Neural cell (in vitro differentiated cells): ENCODE results near the gene ARAP2. TPM values are rescaled to one million over a fixed set of nuclear protein-coding genes. Genes with fewer than 3 reads are reported as not detected.

ENCODE experiments used
- H2AFZ ChIP-seq: fragments of 200-600, 300-800 bp; sonication (generic), shearing (Covaris generic); 2 replicates; pipeline ENCODE4 v1.6.0; 2014; ENCODE audit warnings: low read depth, mild to moderate bottlenecking, antibody characterized with exemption, low read length, moderate library complexity
- H3F3A ChIP-seq: fragments of 200-600 bp; shearing (Covaris generic); 2 replicates; pipeline ENCODE4 v1.6.1; 2016; ENCODE audit warnings: mild to moderate bottlenecking, moderate library complexity, mixed read lengths, antibody characterized with exemption, low read length; ENCODE audit not compliant: insufficient read depth, poor library complexity, severe bottlenecking
- H3K27ac ChIP-seq: fragments of 200-600, 300-800 bp; sonication (generic), shearing (Covaris generic); 2 replicates; pipeline ENCODE4 v1.5.1; 2014; ENCODE audit warnings: mild to moderate bottlenecking, low read length, moderate library complexity
- H3K27me3 ChIP-seq: fragments of 300-800, 200-600 bp; sonication (generic), shearing (Covaris generic); 2 replicates; pipeline ENCODE4 v1.6.0; 2014; ENCODE audit warnings: mild to moderate bottlenecking, low read depth, low read length, moderate library complexity; ENCODE audit not compliant: insufficient read depth
- H3K36me3 ChIP-seq: fragments of 300-800, 200-600 bp; sonication (generic), shearing (Covaris generic); 2 replicates; pipeline ENCODE4 v1.5.1; 2014; ENCODE audit warnings: mild to moderate bottlenecking, antibody characterized with exemption, low read length, moderate library complexity; ENCODE audit not compliant: insufficient read depth
- H3K4me2 ChIP-seq: fragments of 300-800, 200-600 bp; sonication (generic), shearing (Covaris generic); 2 replicates; pipeline ENCODE4 v1.6.0; 2014; ENCODE audit warnings: mild to moderate bottlenecking, low read length
- H3K4me3 ChIP-seq: fragments of 300-800, 200-600 bp; sonication (generic), shearing (Covaris generic); 2 replicates; pipeline ENCODE4 v1.5.1; 2014; ENCODE audit warnings: mild to moderate bottlenecking, low read length, moderate library complexity
- H3K79me2 ChIP-seq: fragments of 200-600 bp; shearing (Covaris generic); replicated peaks from 2 replicates; pipeline ENCODE4 v1.6.0; 2014; ENCODE audit warnings: mild to moderate bottlenecking, low read length, moderate library complexity; ENCODE audit not compliant: insufficient read depth
- H3K9ac ChIP-seq: fragments of 300-800, 200-600 bp; sonication (generic), shearing (Covaris generic); 2 replicates; pipeline ENCODE4 v1.6.1; 2016; ENCODE audit warnings: mild to moderate bottlenecking, low read length, mixed read lengths
- H3K9me2 ChIP-seq: fragments of 200-600 bp; shearing (Covaris generic); 2 replicates; pipeline ENCODE4 v1.6.1; 2016; ENCODE audit warnings: mild to moderate bottlenecking, low read length, mixed read lengths; ENCODE audit not compliant: insufficient read depth
- H3K9me3 ChIP-seq: fragments of 200-600, 300-800 bp; sonication (generic), shearing (Covaris generic); 2 replicates; pipeline ENCODE4 v1.6.1; 2016; ENCODE audit warnings: mild to moderate bottlenecking, mixed run types, low read length, moderate library complexity, mixed read lengths
- H4K20me1 ChIP-seq: fragments of 200-600 bp; shearing (Covaris generic); 2 replicates; pipeline ENCODE4 v1.6.1; 2016; ENCODE audit warnings: mild to moderate bottlenecking, mixed run types; ENCODE audit not compliant: insufficient read depth
- EP300 ChIP-seq: fragments of 450-650 bp; conservative IDR thresholded peaks from 2 replicates; pipeline ENCODE4 v1.6.1; 2014; ENCODE audit warnings: antibody characterized with exemption, mild to moderate bottlenecking, moderate library complexity; ENCODE audit not compliant: poor library complexity, severe bottlenecking
- EZH2 ChIP-seq: fragments of 200-600, 300-800 bp; shearing (Covaris generic), sonication (generic); IDR thresholded peaks from 2 replicates; pipeline ENCODE4 v1.6.1; 2014; ENCODE audit warnings: antibody characterized with exemption, low read length, borderline replicate concordance, mild to moderate bottlenecking; ENCODE audit not compliant: insufficient read depth, poor library complexity, severe bottlenecking
- MXI1 ChIP-seq: fragments of 450-650 bp; conservative IDR thresholded peaks from 2 replicates; pipeline ENCODE4 v1.6.1; 2014; ENCODE audit warnings: antibody characterized with exemption, mild to moderate bottlenecking; ENCODE audit not compliant: poor library complexity, severe bottlenecking
- POLR2AphosphoS5 ChIP-seq: IDR thresholded peaks from 2 replicates; pipeline ENCODE4 v1.6.1; 2012
- RAD21 ChIP-seq: fragments of 450-650 bp; conservative IDR thresholded peaks from 2 replicates; pipeline ENCODE4 v1.6.1; 2014; ENCODE audit warnings: antibody characterized with exemption, mild to moderate bottlenecking, moderate library complexity
- SMC3 ChIP-seq: fragments of 450-650 bp; conservative IDR thresholded peaks from 2 replicates; pipeline ENCODE4 v1.6.1; 2014; ENCODE audit warnings: antibody characterized with exemption, mild to moderate bottlenecking, moderate library complexity; ENCODE audit not compliant: poor library complexity
- TAF1 ChIP-seq: IDR thresholded peaks from 2 replicates; pipeline ENCODE4 v1.6.1; 2012; ENCODE audit warnings: low read depth
- polyA plus RNA-seq: library from polyadenylated mRNA; depleted of rRNA; stranded (reverse); fragments of >200 nt; gene quantifications from 2 replicates; pipeline ENCODE4 v1.2.3, GENCODE V29; 2014
- TF ChIP-seq, protein P1 (sequence below): fragments of 450-650 bp; IDR thresholded peaks from 2 replicates; pipeline ENCODE4 v1.5.1; 2014; ENCODE audit warnings: antibody characterized with exemption, mild to moderate bottlenecking, moderate library complexity; ENCODE audit not compliant: poor library complexity, severe bottlenecking
- TF ChIP-seq, protein P2 (sequence below): IDR thresholded peaks from 2 replicates; pipeline ENCODE4 v1.6.1; 2012; ENCODE audit warnings: borderline replicate concordance

Gene ARAP2
- polyA plus RNA-seq, 1 donor from 2014 or later, result 2.1 TPM

DNA sequence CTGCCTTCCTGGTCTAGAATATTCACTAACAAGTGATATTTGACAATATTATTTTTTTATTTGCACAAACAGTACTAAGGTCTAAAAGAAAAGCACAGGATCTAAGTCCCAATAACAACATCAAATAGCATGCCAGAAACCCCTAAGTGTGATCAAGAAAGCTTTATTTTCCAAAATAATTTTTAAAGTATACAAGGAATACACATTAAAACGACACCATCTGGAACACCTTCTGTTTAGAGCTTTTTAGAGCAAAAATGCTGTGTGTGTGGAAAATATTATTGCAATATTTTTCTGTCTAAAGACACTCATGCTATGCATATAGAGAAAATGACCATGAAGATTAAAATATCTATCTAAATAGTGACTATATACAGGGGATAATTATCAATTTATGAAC lies 103.1 kb downstream of the ARAP2 start:
- no peaks in the 10 kb centered on the region for H3F3A ChIP-seq
- no peaks in the 10 kb centered on the region for H3K9me2 ChIP-seq
- no peaks in the 10 kb centered on the region for H4K20me1 ChIP-seq
- no peak overlapping the region for H2AFZ ChIP-seq
- H3K79me2 ChIP-seq, result no peaks in the 10 kb centered on the region
- H3K27me3 ChIP-seq, result no peaks in the 10 kb centered on the region
- TF ChIP-seq TAF1 (no peak), EP300 (no peak), POLR2AphosphoS5 (no peak), MXI1 (no peak), EZH2 (no peak), SMC3 (no peak), RAD21 (no peak)
- TF ChIP-seq, protein P1, sequence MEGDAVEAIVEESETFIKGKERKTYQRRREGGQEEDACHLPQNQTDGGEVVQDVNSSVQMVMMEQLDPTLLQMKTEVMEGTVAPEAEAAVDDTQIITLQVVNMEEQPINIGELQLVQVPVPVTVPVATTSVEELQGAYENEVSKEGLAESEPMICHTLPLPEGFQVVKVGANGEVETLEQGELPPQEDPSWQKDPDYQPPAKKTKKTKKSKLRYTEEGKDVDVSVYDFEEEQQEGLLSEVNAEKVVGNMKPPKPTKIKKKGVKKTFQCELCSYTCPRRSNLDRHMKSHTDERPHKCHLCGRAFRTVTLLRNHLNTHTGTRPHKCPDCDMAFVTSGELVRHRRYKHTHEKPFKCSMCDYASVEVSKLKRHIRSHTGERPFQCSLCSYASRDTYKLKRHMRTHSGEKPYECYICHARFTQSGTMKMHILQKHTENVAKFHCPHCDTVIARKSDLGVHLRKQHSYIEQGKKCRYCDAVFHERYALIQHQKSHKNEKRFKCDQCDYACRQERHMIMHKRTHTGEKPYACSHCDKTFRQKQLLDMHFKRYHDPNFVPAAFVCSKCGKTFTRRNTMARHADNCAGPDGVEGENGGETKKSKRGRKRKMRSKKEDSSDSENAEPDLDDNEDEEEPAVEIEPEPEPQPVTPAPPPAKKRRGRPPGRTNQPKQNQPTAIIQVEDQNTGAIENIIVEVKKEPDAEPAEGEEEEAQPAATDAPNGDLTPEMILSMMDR, result no peak
- TF ChIP-seq, protein P2, sequence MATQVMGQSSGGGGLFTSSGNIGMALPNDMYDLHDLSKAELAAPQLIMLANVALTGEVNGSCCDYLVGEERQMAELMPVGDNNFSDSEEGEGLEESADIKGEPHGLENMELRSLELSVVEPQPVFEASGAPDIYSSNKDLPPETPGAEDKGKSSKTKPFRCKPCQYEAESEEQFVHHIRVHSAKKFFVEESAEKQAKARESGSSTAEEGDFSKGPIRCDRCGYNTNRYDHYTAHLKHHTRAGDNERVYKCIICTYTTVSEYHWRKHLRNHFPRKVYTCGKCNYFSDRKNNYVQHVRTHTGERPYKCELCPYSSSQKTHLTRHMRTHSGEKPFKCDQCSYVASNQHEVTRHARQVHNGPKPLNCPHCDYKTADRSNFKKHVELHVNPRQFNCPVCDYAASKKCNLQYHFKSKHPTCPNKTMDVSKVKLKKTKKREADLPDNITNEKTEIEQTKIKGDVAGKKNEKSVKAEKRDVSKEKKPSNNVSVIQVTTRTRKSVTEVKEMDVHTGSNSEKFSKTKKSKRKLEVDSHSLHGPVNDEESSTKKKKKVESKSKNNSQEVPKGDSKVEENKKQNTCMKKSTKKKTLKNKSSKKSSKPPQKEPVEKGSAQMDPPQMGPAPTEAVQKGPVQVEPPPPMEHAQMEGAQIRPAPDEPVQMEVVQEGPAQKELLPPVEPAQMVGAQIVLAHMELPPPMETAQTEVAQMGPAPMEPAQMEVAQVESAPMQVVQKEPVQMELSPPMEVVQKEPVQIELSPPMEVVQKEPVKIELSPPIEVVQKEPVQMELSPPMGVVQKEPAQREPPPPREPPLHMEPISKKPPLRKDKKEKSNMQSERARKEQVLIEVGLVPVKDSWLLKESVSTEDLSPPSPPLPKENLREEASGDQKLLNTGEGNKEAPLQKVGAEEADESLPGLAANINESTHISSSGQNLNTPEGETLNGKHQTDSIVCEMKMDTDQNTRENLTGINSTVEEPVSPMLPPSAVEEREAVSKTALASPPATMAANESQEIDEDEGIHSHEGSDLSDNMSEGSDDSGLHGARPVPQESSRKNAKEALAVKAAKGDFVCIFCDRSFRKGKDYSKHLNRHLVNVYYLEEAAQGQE, result no peak
- H3K36me3 ChIP-seq, result no peaks in the 10 kb centered on the region
- H3K4me3 ChIP-seq, result no peak overlapping the region
- no peaks in the 10 kb centered on the region for H3K9me3 ChIP-seq
- no peak overlapping the region for H3K9ac ChIP-seq
- no peak overlapping the region for H3K27ac ChIP-seq
- no peak overlapping the region for H3K4me2 ChIP-seq

DNA sequence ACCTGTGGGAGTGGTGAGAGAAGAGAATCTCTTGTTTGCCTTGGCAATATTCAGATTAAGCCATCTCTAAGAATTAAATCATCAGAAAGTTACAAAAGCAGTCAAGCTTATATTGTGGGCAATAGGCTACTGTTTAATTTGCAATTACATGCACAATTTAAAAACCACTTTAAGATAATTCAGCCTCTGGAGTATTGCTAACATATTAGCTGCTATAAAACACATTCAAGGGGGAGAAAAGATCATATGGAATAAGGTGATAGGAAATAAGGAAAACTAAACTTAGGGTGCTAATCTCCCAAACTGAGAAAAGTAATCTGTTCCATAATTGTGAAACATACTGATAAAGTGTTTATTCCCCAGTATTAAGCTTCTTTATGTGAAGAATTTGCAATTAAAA lies 103.9 kb downstream of the ARAP2 start:
- Histone ChIP-seq H3K36me3 (no peaks in the 10 kb centered on the region), H3K9me3 (no peaks in the 10 kb centered on the region), H4K20me1 (no peaks in the 10 kb centered on the region), H2AFZ (no peak overlapping the region), H3K4me2 (no peak overlapping the region), H3F3A (no peaks in the 10 kb centered on the region), H3K79me2 (no peaks in the 10 kb centered on the region), H3K27me3 (no peaks in the 10 kb centered on the region), H3K9ac (no peak overlapping the region), H3K27ac (no peak overlapping the region), H3K4me3 (no peak overlapping the region), H3K9me2 (no peaks in the 10 kb centered on the region)
- TF ChIP-seq EZH2, result no peak
- TF ChIP-seq SMC3, result no peak
- no peak for TF ChIP-seq MXI1
- TF ChIP-seq, protein P2, result no peak
- no peak for TF ChIP-seq POLR2AphosphoS5
- TF ChIP-seq TAF1, result no peak
- TF ChIP-seq, protein P1, result no peak
- TF ChIP-seq RAD21, result no peak
- TF ChIP-seq EP300, result no peak
